Bronchial epithelial cell (primary cell): ENCODE data around the gene CYP8B1. TPM values are rescaled to one million over a fixed set of nuclear protein-coding genes. Genes with fewer than 3 reads are reported as not detected.

Experiments used
- DNase-seq: peaks from one replicate; pipeline ENCODE4 v3.0.0-alpha.2; 2010; ENCODE audit warnings: low read depth
- FAIRE-seq: peaks from 2 replicates; lab custom pipeline; 2011; peaks lifted over from hg19 to GRCh38; lab: Jason Lieb, UNC
- H3K27me3 ChIP-seq: 2 replicates; pipeline ENCODE4 v1.5.1; 2011; ENCODE audit warnings: low read length; ENCODE audit not compliant: control insufficient read depth, insufficient read depth
- H3K36me3 ChIP-seq: 2 replicates; pipeline ENCODE4 v1.5.1; 2011; ENCODE audit warnings: low read length; ENCODE audit not compliant: control insufficient read depth, insufficient read depth
- H3K4me3 ChIP-seq: 2 replicates; pipeline ENCODE4 v1.5.1; 2011; ENCODE audit warnings: mild to moderate bottlenecking, low read depth, low read length, control low read depth
- CTCF ChIP-seq: IDR thresholded peaks from 2 replicates; pipeline ENCODE4 v1.5.1; 2011; ENCODE audit warnings: mild to moderate bottlenecking, moderate library complexity, low read length, control low read depth, inconsistent platforms; ENCODE audit not compliant: insufficient read depth, severe bottlenecking
- total RNA-seq: library from RNA; depleted of rRNA; stranded (reverse); fragments of >200 nt; gene quantifications from 2 replicates; pipeline ENCODE4 v1.2.1, GENCODE V29; 2014

Gene CYP8B1
- total RNA-seq, 1 donor from 2014 or later = not detected

- no peak for TF ChIP-seq CTCF
- DNase-seq = no peak
- no peak overlapping the region for H3K4me3 ChIP-seq
- H3K27me3 ChIP-seq = no peaks in the 10 kb centered on the region
- no peak for FAIRE-seq
- H3K36me3 ChIP-seq = no peaks in the 10 kb centered on the region
These were observed 8.5 kb downstream of the CYP8B1 start for GRCh38 chr3:42867138-42867537.

GRCh38 chr3:42865256-42865655, 10.4 kb downstream of the CYP8B1 start:
- Histone ChIP-seq H3K27me3 (no peaks in the 10 kb centered on the region), H3K36me3 (no peaks in the 10 kb centered on the region), H3K4me3 (no peak overlapping the region)
- DNase-seq (no peak), FAIRE-seq (no peak)
- TF ChIP-seq CTCF = no peak

GRCh38 chr3:42864321-42864950, 11.2 kb downstream of the CYP8B1 start:
- FAIRE-seq = no peak
- TF ChIP-seq CTCF = no peak

GRCh38 chr3:42856544-42856943, 19.1 kb downstream of the CYP8B1 start:
- no peak for TF ChIP-seq CTCF
- DNase-seq = no peak
- Histone ChIP-seq H3K4me3 (no peak overlapping the region), H3K36me3 (no peaks in the 10 kb centered on the region), H3K27me3 (peaks cover 5% of the 10 kb centered on the region)
- no peak for FAIRE-seq

More at GRCh38 chr3:42864321-42864950, 11.2 kb downstream of the CYP8B1 start:
- Histone ChIP-seq H3K4me3 (no peak overlapping the region), H3K27me3 (no peaks in the 10 kb centered on the region), H3K36me3 (no peaks in the 10 kb centered on the region)
- DNase-seq = no peak

GRCh38 chr3:42855547-42856380, 19.9 kb downstream of the CYP8B1 start:
- TF ChIP-seq CTCF = no peak
- Histone ChIP-seq H3K27me3 (peaks cover 5% of the 10 kb centered on the region), H3K4me3 (no peak overlapping the region), H3K36me3 (no peaks in the 10 kb centered on the region)
- no peak for DNase-seq
- FAIRE-seq = peak; percentile 60
